ENCODE data around the gene RPUSD4. TPM values are rescaled to one million over a fixed set of nuclear protein-coding genes. Genes with fewer than 3 reads are reported as not detected.

Gene RPUSD4
- total RNA-seq, 2 donors from 2014 or later, result 25.4 to 41.2 TPM

DNA sequence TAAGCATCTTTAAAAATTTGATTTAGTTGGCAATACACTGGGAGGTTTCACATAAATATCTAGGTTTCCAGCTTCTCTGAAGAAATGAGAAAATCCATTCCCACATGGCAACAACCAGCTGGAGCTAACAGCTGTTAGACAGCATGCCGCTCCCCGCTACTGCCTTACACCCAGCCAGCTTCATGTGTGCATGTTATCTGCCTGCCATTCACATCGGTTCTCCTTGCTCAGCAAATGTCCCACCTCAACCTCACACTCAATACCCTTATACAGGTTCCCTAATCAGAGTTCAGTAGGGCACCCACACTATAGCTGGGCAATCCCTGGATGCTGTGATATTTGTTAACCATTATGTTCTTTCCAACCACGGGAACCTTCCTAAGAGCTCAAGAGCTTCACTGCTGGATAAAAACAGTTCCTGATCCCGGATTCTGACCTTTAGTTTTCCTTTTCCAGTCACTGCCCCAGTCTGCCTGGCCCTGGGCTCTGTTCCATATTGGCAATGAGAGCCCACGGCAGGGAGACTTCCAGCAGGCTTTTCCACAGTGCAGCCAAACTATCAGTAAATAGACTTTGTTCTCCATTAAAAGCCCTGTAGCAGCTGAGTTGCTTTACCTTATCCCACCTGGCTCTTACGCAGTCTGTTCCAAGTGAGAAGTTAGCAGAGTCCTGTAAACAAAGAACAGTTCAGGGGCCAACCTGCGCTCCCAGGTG, 8.6 kb downstream of the RPUSD4 start:
- peaks cover 8% of the 10 kb centered on the region for H3K4me1 ChIP-seq
- peak; percentile 42 for ATAC-seq
- no peaks in the 10 kb centered on the region for H3K9me3 ChIP-seq
- peak overlapping the region in 1 of 4 donors; percentile 50 for H3K27ac ChIP-seq
- no peaks in the 10 kb centered on the region for H3K27me3 ChIP-seq
- no peak overlapping the region for H3K4me3 ChIP-seq
- WGBS, 2 donors, result 34 to 40% methylated on average over 8 of the region's 8 CpGs
- peaks cover 10 to 27% of the 10 kb centered on the region in 2 donors for H3K36me3 ChIP-seq (replicated peaks in 1 of 2; ENCODE audit: insufficient read depth in 1 of 2, low read depth in 2 of 2)
- no peak for TF ChIP-seq POLR2A (IDR thresholded peaks at IDR 0.05)
- TF ChIP-seq, protein P1, sequence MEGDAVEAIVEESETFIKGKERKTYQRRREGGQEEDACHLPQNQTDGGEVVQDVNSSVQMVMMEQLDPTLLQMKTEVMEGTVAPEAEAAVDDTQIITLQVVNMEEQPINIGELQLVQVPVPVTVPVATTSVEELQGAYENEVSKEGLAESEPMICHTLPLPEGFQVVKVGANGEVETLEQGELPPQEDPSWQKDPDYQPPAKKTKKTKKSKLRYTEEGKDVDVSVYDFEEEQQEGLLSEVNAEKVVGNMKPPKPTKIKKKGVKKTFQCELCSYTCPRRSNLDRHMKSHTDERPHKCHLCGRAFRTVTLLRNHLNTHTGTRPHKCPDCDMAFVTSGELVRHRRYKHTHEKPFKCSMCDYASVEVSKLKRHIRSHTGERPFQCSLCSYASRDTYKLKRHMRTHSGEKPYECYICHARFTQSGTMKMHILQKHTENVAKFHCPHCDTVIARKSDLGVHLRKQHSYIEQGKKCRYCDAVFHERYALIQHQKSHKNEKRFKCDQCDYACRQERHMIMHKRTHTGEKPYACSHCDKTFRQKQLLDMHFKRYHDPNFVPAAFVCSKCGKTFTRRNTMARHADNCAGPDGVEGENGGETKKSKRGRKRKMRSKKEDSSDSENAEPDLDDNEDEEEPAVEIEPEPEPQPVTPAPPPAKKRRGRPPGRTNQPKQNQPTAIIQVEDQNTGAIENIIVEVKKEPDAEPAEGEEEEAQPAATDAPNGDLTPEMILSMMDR (IDR thresholded peaks at IDR 0.05), result no peak
- DNase-seq, result peak in 3 of 4 donors; percentile 34 to 60 (median 35)
- intact Hi-C loops (cut with DNase I), result no loop called here

DNA sequence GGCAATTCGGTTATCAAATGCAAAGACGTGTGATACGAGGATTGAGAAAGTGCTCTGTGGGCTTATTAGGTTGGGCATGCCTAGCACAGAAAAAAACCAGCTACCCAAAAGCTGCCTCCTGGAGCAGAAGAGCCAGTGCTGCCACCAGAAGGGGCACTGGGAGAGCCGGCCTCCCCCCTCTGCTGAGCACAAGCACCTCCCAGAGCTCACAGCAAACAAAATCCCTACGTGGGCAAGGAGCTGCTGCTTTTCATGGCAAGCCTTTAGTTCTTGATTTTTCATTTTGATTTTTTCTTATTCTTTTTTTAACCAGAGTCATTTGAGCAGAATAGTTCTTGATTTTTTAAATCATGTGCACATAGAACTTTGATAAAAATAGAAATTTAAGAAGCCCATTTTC, 12.8 kb downstream of the RPUSD4 start:
- ATAC-seq (no peak), DNase-seq (no peak)
- Histone ChIP-seq H3K4me1 (peaks cover 8% of the 10 kb centered on the region), H3K27ac (no peak overlapping the region), H3K9me3 (no peaks in the 10 kb centered on the region), H3K4me3 (no peak overlapping the region), H3K27me3 (no peaks in the 10 kb centered on the region), H3K36me3 (replicated peaks in 1 of 2; ENCODE audit: insufficient read depth in 1 of 2, low read depth in 2 of 2) (peaks cover 0 to 10% of the 10 kb centered on the region in 2 donors)
- no peak for TF ChIP-seq POLR2A (IDR thresholded peaks at IDR 0.05)
- TF ChIP-seq, protein P1 (IDR thresholded peaks at IDR 0.05), result no peak
- intact Hi-C loops (cut with DNase I), result loop anchor here (5.0 kb wide), 1 partner anchor 256 kb away; no protein-coding TSS in a partner anchor
- WGBS, 2 donors, result 92 to 93% methylated on average over 5 of the region's 5 CpGs

DNA sequence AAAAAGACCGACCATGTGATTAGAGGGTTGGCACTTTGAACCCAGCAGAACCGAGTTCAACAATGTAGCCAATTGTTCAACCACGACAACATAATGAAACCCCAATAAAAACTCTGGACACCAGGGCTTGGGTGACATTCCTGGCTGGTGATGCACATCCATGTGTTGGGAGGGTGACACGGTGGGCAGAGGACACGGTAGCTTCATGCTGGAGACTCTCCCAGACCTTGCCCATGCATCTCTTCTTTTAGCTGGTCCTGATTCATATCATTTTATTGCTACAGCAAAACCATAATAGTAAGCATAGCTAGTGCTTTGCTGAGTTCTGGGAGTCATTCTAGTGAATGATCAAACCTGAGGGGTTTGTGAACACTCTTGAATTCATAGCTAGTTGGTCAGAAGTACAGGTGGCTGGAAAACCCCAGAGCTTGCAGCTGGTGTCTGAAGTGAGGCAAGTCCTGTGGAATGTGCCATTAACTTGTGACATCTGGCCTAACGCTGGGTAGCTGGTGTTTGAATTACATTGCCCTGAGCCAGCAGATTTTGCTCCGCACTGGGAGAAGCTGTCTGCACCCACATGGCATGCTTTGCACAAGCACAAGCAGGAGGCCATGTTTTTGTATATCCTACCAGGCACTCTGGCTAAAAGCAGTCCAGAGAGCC, 14.0 kb downstream of the RPUSD4 start:
- 83 to 88% methylated on average over 6 to 7 of the region's 7 CpGs for WGBS, 2 donors
- ATAC-seq (peak; percentile 48), DNase-seq (peak in 2 of 4 donors; percentile 19 to 26)

DNA sequence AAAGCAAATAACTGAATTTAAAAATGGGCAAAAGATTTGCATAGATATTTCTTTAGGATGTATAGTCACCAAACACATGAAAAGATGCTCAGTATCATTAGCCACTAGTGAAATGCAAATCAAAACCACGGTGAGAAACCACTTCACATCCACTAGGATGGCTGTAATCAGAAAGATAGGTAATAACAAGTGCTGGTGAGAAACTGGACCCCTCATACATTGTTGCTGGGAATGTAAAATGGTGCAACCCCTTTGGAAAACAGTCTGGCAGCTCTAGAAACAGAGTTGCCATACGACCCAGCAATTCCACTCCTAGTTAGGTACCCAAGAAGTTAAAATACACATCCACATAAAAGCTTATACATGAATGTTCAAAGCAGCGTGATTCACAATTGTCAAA, 16.3 kb downstream of the RPUSD4 start:
- no peaks in the 10 kb centered on the region for H3K4me1 ChIP-seq
- no peaks in the 10 kb centered on the region for H3K9me3 ChIP-seq
- intact Hi-C loops (cut with DNase I), result loop anchor here (5.0 kb wide), 1 partner anchor 253 kb away; no protein-coding TSS in a partner anchor
- ATAC-seq, result no peak
- H3K4me3 ChIP-seq, result no peak overlapping the region
- DNase-seq, result no peak
- peaks cover 0 to 6% of the 10 kb centered on the region in 2 donors for H3K36me3 ChIP-seq (replicated peaks in 1 of 2; ENCODE audit: insufficient read depth in 1 of 2, low read depth in 2 of 2)
- 93 to 94% methylated on average over 3 of the region's 3 CpGs for WGBS, 2 donors
- TF ChIP-seq, protein P1 (IDR thresholded peaks at IDR 0.05), result no peak
- H3K27me3 ChIP-seq, result no peaks in the 10 kb centered on the region
- no peak overlapping the region for H3K27ac ChIP-seq

More for the DNA sequence above, 14.0 kb downstream of the RPUSD4 start:
- Histone ChIP-seq H3K27ac (no peak overlapping the region), H3K36me3 (replicated peaks in 1 of 2; ENCODE audit: insufficient read depth in 1 of 2, low read depth in 2 of 2) (peaks cover 0 to 10% of the 10 kb centered on the region in 2 donors), H3K4me3 (no peak overlapping the region), H3K9me3 (no peaks in the 10 kb centered on the region), H3K4me1 (no peaks in the 10 kb centered on the region), H3K27me3 (no peaks in the 10 kb centered on the region)
- TF ChIP-seq POLR2A (IDR thresholded peaks at IDR 0.05), result no peak
- TF ChIP-seq, protein P1 (IDR thresholded peaks at IDR 0.05), result no peak
- intact Hi-C loops (cut with DNase I), result loop anchor here (5.0 kb wide), 1 partner anchor 255 kb away; no protein-coding TSS in a partner anchor
